RWPE1 (cell line): ENCODE results near the gene NMRK1.

Source experiments
- CTCF ChIA-PET: fragments of 350-600 bp; sonication (Branson Sonifier 250); formaldehyde crosslinking; extraction: SDS; loops from one replicate; lab custom pipeline; 2021; lab: Yijun Ruan, JAX
- POLR2A ChIA-PET: fragments of 400-600 bp; formaldehyde crosslinking; extraction: SDS; loops from one replicate; lab custom pipeline; 2020; ENCODE audit warnings: antibody characterized with exemption; ENCODE audit not compliant: low non-redundant PET; lab: Yijun Ruan, JAX
- DNase-seq: peaks from one replicate; pipeline ENCODE4 v3.0.0; 2012; ENCODE audit warnings: low spot score
- H3K27ac ChIP-seq: fragments of 450-650 bp; 2 replicates; pipeline ENCODE4 v1.5.1; 2017
- CTCF ChIP-seq: fragments of 450-650 bp; conservative IDR thresholded peaks from 2 replicates; pipeline ENCODE4 v1.5.1; 2017; ENCODE audit warnings: low read depth, mild to moderate bottlenecking

The NMRK1 gene

DNA sequence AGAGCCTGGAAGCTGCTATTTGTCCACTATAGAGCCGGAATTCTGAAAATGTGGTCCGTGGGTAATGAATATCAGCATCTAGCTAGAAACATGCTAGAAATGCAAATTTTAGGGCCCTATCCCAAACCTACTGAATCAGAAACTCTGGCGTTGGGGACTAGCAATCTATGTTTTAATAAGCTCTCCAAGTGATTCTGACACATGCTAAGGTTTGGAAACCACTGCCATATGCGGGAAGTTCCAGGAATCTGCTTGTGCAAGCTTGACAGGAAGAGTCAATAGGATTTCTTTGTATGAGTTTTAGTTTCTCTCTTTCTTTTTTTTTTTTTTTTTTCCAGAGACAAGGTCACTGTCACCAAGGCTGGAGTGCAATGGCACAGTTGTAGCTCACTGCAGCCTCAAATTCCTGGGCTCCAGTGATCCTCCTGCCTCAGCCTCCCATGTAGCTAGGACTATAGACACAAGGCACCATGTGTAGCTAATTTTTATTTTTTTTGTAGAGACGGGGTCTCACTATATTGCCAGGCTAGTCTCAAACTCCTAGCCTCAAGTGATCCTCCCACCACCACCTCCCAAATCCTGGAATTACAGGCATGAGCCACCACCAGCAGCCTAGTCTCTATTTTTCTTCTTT lies 33.5 kb downstream of the NMRK1 start:
- POLR2A ChIA-PET = interaction anchor here (0.6 to 0.7 kb wide), 2 partner anchors 9 to 830 kb away, joined by 3 read pairs; no protein-coding TSS in a partner anchor

DNA sequence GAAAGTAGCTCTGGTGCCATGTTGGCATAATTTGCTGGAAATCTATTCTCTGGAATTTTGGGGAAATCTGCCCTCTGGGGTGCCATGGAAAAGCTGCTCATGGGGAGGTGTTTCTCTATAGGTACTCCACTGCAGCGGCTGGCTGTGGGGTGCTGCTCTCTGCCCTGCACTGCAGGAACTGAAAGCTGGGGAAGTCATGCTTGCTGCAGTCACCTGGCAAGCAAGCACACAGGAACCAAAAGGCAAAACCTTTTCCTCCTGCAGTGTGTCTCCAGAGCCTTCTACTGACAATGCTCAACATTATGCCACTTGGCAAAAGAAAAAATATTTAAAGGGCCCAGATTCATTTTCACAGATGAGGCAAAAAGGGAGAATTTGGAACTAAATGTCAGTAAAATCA lies 34.1 kb downstream of the NMRK1 start:
- ChIA-PET CTCF (interaction anchor here (0.6 to 1.3 kb wide), 4 partner anchors 15 to 280 kb away, joined by 3 to 4 read pairs (median 3); no protein-coding TSS in a partner anchor), POLR2A (no interaction called here)
- DNase-seq = no peak

More for the DNA sequence above, 33.5 kb downstream of the NMRK1 start:
- CTCF ChIA-PET = interaction anchor here (0.6 to 1.3 kb wide), 3 partner anchors 15 to 281 kb away, joined by 3 to 4 read pairs (median 3); no protein-coding TSS in a partner anchor
- no peak for DNase-seq
- no peak for TF ChIP-seq CTCF
- no peak overlapping the region for H3K27ac ChIP-seq

DNA sequence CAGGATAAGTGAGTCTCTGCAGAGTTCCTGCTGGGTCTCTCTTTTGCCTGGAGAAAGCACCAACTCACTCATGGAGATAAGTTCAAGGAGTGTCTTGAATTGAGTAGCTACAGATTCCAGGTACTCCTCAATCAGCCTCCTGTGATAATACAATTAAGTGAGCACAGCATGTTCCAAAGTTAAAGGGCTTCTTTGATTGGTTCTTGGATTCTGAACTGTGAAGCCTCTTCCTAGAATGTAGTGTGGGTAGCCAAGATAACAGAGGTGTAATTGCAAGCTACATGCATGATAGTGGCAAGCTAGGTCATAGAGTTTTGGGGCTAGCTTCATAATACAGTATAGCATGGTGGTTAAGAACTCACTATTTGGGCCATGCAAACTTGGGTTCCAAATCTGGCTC lies 36.7 kb downstream of the NMRK1 start:
- H3K27ac ChIP-seq = no peak overlapping the region
- ChIA-PET POLR2A (no interaction called here), CTCF (no interaction called here)
- no peak for TF ChIP-seq CTCF
- DNase-seq = no peak

More for the DNA sequence above, 34.1 kb downstream of the NMRK1 start:
- H3K27ac ChIP-seq = no peak overlapping the region
- TF ChIP-seq CTCF = no peak

GRCh38 chr9:75047506-75047905 lies 40.4 kb downstream of the NMRK1 start:
- ChIA-PET CTCF (no interaction called here), POLR2A (no interaction called here)
- no peak for DNase-seq
- no peak overlapping the region for H3K27ac ChIP-seq
- no peak for TF ChIP-seq CTCF

DNA sequence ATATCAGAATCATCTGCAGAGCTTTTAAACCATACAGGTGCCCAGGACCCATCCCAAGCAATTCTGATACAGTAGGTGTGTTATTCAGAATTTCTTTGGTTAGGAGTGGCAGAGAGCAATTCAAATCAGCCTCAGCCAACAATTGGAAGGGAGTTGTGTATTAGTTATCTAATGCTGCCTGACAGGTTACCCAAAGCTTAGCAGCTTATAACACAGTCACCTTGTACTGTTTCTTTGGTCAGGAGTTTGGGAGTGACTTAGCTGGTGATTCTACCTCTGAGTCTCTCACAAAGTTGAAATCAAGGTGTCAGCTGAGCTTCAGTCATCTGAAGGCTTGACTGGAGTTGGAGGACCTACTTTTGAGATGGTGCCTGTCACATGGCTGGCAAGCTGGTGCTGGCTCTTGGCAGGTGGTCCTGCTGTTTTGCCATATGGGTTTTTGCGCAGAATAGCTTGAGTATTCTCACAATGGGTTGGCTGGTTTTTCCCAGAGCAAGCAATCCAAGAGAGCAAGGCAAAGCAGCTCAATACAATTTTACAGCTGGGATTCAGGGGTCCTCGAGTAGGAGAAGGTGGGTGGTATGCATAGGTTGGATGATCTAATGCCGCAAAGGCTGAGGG lies 41.1 kb downstream of the NMRK1 start:
- no peak overlapping the region for H3K27ac ChIP-seq

More for the DNA sequence above, 41.1 kb downstream of the NMRK1 start:
- no peak for TF ChIP-seq CTCF
- DNase-seq = no peak
- ChIA-PET CTCF (interaction anchor here (0.6 to 0.7 kb wide), 2 partner anchors 30 to 105 kb away, joined by 3 to 4 read pairs; no protein-coding TSS in a partner anchor), POLR2A (no interaction called here)
